GM20000 (cell line): ENCODE results near the gene STK40.

Experiments used
- DNase-seq: peaks from one replicate; pipeline ENCODE4 v3.0.0; 2012; ENCODE audit warnings: low spot score
- CTCF ChIP-seq: IDR thresholded peaks from 2 replicates; pipeline ENCODE4 v1.5.1; 2012; ENCODE audit warnings: mild to moderate bottlenecking, control low read depth; ENCODE audit errors: extremely low read depth, missing control alignments

STK40 gene

DNA sequence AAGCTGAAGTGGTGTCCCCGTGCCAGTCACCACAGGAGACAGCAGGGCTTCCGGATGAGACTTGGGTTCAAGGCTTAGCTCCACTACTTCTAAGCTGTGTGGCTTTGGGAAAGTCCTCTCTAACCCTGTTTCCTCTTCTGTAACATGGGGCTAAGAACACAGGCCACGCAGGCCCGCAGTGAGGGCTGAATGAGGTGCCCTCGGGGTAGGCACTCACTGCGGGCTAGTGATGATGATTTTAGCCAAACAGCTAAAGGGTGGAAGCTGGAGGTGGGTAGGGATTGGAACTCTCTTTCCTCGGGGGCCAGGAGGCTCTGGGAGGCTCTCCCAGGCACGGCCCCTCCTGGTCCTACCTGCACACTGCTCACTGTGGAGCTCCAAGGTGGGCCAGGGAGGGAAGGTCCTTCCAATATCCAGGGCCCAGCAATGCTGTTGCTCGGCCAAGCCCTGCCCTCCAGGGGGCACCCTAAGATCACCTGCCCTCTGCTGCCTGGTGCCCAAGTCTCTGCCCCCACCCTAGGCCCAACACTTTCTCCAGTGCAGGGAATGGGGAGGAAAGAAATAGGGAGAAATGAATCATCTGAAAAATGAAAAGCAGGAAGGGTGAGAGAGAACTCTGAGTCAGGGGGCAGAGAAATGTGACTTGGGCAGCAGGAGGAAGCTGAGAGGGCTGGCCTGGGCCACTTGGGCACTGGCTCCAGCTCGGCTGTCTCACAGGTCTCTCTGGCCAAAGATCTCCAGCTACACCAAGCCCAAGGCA lies 43.1 kb downstream of the STK40 start:
- DNase-seq = peak; percentile 73
- peak; percentile 74 for TF ChIP-seq CTCF

DNA sequence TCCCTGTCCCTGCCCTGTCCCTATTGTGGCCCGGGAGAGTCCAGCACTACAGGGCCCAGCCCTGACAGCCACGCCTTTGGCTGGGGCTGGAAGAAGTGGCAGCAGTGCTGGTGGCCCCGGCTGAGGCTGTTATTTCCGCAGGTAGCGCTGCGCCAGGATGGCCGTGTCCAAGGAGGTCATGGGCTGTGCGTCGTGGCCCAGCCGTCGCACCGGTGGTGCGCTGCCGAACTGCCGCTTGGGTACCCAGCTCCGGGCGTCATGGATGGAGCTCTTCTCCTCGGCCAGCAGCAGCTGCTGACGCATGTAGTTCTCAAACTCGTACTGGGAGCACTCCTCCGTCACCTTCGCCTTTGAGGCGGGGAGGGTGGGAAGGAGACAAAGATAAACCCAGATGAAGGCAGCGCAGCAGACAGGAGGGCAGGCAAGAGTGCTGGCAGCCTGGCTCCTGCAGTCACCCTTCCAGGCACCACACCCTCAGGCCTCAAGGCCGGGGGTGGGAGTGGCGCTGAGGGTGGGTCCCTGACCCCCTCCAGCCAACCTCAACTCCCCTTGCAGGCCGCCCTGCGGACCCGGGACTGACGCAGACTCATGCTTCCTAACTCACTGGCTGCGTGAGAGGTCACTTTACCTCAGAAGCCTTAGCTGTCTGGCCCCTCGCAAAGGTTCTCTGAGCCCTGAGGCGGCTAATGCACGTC lies 44.0 kb downstream of the STK40 start:
- TF ChIP-seq CTCF = no peak
- no peak for DNase-seq

- TF ChIP-seq CTCF = no peak
- DNase-seq = no peak
Measured at GRCh38 chr1:36339615-36340014, 46.1 kb downstream of the STK40 start.

DNA sequence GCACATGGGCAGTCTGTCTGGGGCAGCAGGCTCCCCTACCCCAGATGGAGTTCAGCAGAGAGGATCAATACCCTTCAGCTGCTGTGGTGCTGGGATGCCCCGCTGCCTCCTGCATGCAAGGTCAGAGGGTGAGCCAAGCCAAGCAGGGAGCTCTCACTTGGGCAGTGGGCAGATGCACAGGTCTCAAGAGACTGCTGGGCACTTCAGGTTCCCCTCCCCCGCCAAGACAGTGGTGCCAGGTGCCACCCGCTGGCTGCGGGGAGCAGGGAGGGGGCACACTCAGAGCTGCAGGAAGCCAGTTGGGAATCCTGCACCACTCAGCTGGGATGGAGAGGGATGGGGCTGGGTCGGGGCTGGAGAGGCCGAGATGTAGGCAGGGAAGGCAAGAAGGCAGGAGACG lies 46.5 kb downstream of the STK40 start:
- DNase-seq = no peak
- TF ChIP-seq CTCF = no peak

DNA sequence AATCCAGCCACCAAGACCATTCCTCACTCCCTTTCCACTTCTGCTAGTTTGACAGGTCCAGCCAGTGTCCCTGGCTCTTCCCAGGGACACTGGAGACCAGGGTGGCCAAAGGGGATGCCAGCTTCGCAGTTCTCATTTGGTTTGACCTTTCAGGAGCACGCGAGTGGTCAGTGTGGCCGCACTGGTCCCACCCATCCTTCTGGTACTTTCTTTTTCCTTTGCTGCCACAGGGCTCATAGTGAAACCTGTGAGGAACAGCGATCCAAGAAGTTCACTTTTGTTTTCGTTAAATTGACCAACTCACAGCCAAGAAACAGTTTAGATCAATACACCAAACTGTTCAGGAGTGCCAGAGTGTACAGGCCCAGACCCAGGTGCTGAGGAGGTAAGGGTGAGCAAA lies 47.9 kb downstream of the STK40 start:
- TF ChIP-seq CTCF = no peak
- no peak for DNase-seq

GRCh38 chr1:36330940-36331339 lies 54.8 kb downstream of the STK40 start:
- no peak for DNase-seq
- TF ChIP-seq CTCF = no peak

DNA sequence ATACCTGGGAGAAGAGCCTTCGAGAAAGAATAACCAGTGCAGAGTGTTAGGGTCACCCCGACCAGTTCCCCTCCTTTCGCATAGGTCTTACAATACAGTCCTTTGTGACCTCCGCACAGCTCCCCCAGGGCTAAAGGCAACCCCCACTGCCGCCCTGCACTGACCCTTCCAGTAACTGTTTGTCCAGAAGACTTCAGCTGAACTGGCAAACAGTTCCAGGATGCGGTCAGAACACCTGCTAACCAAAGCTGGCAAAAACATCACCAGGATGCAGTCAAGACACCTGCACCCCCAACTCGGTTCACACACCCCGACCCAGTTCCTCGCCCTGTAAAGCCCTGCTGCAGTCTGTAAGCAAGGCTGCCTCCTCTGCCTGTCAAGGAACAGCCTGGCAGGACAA lies 55.9 kb downstream of the STK40 start:
- no peak for DNase-seq
- TF ChIP-seq CTCF = no peak
